HG03439 (cell line): ENCODE measurements around the gene NBEAL2.

ENCODE experiments used
- ATAC-seq: cut with Tn5 transposase; IDR thresholded peaks from one replicate; pipeline ENCODE4 v1.9.1; 2021; ENCODE audit warnings: mild to moderate bottlenecking, moderate library complexity; ENCODE audit not compliant: unreplicated experiment

NBEAL2 gene

DNA sequence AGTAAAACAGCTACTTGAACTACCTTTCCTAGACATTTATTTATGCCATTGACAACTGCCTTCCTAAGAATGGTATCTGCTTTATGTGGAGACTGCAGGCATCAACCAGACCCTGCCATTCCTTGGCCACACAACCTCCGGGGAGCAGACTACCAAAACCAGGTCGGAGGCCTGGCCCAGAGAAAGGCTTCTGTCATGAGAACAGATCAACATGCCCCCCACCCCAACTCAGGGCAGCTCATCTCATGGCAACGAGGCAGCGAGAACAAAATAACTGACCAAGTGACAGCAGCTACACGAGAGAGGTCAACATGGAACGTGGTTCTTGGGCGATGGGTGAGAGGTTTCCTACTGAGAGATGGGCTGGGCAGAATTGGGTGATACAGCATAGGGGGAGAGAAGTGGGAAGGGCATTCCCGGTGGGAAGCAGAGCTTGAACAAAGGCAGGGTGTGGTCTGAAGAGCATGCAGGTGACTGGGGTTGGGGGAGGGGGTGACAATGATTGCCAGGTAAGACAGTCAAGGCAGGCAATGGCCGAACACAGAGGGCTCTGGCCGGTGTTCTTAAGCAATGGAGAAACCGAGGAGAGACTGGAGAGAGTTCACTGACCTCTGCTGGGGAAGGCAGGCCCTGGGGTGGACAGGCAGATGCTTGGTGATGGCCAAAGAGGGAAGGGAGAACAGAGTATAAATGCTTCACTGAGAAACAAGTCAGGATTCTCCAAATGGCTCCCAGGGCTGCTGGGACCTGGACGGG is 36.8 kb upstream of the NBEAL2 start:
- ATAC-seq, result no peak

DNA sequence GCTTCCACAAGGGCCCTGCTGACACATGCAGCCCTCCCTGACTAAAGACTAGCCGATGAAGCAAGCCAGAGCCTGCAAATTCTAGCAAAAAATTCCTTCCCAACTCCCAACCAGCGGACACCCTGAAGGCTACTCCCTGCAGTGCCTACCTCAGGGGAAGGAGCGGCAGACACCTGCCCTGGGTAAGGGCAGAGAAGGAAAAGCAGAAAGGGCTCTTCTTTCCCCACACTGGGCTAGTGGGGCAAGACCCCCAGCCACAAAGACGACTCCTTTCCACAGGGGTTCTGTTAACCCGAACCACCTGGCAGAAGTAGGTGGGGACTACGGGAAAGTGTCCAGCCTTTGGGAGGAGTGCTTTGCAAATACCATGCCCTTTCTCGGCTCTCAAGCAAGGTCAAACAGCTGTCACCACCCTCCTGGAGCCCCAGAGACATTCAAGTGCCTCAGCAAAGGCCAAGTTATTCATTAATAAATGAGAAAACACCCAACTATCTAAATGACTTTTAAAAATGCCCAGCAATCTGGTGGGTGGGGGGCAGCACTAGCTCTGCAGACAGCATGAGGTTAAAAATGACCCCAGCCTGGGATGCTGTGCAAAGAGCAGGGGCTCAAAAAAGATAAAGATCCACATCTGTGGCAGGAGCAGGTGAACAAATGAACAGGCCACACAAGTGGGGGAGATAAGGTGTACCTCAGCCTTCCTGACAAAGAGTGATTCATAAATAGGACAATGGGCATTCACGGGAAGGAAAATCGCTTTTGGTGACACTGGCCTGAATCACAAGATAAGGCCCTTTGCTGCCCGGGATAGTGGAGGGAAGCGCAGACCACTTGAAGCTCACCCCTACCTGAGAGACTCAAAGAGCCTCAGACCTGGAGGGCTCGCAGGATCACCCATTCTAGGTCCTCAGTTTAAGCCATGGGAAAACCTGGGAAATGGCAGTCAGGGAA is 36.0 kb upstream of the NBEAL2 start:
- no peak for ATAC-seq

DNA sequence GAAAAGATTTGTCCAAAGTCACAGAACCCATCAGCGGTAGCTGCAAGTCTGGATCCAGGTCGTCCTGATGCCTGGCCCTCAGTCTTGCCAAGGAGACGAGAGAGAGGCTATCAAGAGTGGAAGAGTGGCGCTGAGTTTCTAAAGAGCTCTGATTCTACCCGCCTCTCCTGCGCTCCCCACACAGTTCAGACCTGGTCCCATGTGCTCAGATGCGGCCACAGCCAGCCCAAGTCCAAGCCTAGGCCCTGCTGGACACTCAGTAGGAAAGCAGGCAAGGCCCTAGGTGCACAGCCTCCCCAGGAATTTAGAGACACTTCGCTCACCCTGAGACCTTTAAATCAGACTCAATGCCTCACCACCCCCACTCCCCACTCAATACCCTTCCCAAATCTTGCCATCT is 35.3 kb upstream of the NBEAL2 start:
- ATAC-seq, result no peak

DNA sequence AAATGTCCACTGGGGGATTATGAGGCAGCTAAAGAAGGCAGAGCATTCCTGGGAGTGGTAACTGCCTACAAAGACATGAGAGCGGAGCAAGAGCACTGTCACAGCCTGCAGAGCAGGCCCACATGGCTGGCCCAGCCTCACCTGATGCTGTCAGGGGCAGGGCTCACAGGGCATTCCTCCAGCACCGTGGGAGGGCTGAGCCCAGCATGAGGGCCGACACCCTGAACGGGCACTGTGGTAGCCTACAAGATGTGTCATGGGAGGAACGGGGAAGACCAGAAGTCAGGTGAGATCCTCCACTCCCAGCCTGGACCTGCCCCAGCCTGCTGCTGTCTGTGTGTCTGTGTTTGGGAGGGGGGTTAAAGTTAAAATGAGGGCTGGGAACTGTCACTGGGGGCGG is 33.0 kb upstream of the NBEAL2 start:
- no peak for ATAC-seq

DNA sequence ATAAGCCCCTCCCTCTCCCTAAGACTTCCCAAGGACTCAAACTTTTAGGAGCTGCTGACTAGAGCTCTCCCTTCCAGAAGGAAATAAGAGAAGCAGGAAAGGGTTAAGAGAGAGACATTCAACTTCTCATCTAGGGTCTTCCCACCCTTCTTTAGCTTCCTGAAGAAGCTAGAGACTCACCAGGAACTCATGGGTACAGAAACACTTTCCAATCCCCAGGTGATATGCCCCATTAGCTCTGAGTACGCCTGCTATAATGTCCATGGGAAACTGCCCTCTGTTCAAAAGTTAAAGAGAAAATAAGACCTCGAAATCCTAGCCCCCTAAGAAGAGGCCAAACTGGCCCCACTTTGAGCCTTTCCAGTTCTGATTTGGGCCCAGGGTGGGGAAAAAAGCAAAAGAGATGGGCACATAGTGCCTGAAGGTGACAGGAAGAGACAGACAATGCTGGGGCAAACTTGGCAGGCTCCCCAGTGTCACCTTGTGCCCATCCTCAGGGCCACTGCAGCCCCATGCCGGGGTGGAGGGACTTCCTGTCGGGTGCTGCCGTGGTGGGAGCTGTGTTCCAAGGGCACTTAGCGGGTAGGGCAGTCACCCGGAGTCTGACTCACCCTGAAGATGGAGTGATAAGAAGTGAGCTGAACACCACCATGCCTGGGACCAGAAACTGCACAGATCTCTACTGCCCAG is 32.5 kb upstream of the NBEAL2 start:
- ATAC-seq, result no peak

DNA sequence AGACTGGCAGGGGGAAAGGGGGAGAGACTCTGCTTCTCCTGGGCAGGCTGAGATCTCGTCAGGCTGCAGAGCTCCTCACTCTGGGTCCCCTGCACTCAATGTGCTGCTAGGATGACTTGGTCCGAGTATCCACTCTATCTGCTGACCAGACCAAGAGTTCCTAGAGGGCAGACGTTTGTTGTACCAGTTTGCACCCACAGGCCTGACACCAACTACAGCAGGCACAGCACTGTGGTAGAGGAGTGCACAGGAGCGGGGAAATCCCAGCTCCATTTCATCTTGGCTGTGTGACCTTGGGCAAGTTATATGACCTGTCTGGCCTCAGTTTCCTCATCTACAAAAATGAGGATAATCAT is 31.9 kb upstream of the NBEAL2 start:
- ATAC-seq, result no peak

DNA sequence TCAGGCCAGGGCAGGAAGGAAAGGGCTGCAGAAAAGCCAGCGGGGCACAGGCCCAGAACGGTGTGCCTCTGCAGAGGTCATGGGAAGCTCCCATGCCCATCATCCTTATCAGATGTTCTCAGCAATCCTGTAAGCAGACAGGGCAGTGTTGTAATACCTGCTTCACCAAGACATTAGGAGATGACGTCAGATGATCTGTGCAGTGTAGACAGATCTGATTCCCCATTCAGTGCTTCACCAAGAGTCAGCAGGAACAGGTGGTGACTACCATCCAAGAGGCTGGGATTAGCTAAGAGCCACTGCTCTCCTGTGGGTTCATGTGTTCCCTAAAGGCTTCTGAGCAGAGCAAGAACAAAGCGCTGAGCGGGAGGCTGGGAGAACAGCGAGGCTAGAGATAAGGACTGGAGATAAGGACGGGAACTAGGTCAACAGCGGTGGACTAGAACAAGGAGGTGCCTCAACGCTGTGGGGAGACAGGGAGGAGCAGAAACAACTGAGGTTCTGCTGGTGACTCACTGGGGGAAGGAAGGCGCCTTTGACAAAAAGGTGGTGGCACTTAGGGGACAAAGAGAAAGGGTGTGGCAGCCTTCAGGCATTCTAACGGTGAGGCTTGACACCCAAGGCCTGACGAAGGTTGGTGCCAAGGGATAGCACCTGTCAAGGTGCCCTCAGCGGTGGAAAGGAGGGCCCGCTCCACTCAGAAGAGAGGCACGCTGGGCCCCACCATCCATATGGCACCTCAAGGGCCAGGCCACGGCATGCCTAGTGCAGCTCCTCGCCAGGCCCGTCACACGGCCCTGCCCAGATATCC is 31.3 kb upstream of the NBEAL2 start:
- no peak for ATAC-seq

DNA sequence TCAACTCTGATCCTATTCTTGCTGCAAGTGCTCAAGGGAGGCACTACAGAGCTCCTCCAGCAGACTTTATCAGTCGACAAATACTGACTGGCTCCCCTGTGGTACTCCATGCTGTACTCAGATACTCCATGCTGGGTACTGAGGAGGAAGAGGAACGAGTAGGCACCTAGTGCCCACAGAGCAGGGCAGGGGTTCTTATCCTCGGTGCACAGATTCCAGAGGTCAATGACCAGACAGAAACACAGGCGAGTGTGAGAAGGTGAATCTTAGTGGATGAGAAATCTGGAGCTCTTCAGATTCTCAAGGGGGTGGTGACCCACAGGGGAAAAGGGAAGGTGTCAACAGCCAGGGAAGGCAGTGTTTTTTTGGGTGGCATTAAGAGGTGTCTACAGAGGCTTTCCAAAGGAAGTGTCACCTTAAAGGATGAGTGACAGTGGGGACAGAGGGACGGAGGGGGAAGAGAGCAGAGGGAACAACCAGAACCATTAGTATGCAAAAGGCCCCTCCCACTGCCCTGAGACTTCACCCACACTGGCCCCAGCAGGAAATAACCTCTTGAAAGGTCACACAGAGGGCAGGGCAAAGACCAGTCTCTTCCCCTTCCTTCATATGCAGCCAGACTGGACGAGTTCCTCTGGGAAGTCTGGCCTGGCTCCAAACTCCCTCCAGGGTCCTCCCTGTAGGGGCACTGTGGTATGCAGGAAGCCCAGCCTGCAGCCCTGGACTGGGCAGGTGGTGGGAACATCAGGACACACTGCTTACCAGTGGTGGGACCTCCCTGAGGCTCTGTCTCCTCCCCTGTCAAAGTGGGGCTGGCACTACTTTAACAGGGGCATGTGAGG is 30.4 kb upstream of the NBEAL2 start:
- no peak for ATAC-seq

DNA sequence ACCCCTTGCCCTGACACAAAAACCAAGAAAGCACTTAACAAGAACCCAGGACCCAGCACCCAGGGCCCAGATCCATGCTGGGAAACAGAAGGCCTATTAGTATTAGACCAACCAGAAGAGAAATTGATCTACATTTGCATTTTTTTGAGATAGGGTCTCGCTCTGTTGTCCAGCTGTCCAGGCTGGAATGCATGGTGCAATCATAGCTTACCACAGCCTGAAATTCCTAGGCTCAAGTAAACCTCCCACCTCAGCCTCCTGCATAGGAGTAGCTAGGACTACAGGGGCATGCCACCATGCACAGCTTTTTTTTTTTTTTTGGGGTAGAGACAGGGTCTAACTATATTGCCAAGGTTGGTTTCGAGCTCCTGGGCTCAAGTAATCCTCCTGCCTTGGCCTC is 29.3 kb upstream of the NBEAL2 start:
- no peak for ATAC-seq

DNA sequence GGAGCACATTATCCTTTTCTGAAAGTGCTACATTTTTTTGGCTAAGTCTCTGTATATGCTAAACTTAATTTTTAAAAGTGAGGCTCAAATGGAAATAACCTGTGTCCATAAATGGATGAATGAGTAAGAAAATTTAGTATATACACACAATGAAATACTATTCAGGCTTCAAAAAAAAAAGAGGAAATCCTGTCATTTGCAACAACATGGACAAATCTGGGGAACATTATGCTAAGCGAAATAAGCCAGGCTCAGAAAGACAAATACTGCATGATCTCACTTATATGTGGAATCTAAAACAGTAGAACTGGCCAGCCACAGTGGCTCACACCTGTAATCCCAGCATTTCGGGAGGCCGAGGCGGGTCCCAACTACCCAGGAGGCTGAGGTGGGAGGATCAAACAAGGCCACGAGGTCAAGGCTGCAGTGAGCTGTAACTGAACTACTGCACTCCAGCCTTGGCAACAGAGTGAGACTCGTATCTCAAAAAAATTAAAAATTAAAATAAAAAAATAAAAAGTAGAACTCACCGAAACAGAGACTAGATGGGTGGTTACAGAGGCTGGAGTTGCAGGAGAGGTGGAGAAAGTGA is 28.7 kb upstream of the NBEAL2 start:
- ATAC-seq, result no peak

DNA sequence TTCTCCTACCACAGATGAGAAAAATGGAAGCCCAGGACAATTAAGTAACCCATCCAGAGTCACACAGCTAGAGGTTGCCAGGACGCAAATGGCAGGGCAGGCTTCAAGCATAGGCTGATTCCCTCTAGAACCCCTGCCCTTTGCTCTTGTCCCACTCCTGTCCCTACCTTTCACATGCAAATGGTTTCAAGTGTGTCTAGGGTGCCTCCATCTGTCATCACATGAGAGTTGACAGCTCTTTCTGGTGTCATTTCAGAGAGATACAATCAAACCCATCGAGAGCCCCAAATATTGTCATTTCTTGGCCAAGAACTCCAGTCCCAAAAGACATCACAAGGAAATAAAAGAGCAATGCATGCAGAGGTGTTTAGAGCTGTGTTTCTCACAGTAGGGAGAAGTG is 26.7 kb upstream of the NBEAL2 start:
- ATAC-seq, result no peak

DNA sequence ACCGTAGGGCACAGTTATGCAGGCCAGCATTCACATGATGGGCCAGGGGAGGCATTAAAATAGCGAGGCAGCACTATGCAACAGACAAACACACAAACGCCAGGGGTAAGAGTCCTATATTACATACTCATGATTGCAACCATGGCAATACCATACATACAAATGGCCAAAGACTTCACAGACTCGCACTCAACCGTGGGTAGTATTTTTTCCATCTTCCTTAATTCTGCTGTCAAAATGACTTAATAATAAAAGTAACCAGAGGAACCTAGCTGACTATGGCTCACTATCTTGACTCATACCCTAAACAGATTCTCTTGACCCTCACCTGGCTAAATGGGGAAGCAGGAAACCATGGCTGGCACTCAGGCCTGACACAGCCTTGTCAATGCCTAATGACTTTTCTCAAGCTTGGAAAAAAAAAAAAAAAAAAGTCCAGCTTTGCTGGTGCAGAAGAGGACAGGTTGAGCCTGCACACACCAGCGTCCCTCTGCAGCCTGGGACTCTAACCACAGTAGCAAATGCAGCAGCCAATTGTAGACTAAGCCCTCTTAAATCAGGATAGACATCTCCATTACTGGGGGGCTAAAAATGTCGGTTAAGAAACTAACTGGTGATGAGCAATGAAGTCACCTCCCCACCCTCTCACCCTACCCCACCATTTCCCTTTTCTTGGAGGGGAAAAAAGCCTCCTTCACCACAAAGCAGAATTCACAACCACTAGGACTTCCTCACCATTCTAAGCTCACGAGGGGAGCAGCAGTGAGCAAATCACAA is 26.0 kb upstream of the NBEAL2 start:
- no peak for ATAC-seq

DNA sequence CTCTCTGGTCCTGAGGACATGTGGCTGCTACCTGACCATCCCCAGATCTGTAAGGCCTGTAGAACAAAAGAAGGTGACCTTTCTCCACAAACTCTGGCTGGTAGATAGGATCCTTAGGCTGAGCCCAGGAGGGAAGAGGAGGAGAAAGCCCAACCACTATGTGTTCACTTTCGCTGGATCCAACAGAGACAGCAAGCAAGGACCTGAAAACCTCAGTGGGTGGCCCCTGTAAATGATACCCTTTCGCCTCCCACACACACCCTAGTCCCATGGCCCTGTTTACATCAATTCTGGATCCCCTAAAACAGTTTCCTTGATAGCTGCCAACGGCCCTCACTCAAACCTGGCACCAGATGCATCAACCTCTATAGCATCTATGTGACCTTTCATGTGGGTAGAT is 25.3 kb upstream of the NBEAL2 start:
- no peak for ATAC-seq

DNA sequence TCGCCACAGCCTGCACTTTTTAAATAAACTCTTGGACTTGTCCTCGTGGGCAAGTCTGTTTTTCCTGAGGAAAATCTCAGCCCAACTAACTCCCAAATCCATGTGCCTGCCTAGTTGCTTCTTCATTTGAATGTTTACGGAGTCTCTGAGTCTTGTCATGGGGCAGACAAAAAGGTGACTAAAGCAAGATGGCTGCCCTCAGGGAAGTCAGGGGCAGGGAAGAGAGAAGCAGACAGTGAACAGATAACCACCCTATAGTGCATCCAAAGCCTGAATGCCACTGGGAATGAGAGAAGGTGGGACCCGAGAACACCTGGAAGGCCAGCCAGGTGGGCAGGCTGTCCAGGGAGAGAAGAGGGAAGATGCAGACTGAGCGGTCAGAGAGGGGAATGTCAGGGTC is 24.3 kb upstream of the NBEAL2 start:
- ATAC-seq, result no peak

DNA sequence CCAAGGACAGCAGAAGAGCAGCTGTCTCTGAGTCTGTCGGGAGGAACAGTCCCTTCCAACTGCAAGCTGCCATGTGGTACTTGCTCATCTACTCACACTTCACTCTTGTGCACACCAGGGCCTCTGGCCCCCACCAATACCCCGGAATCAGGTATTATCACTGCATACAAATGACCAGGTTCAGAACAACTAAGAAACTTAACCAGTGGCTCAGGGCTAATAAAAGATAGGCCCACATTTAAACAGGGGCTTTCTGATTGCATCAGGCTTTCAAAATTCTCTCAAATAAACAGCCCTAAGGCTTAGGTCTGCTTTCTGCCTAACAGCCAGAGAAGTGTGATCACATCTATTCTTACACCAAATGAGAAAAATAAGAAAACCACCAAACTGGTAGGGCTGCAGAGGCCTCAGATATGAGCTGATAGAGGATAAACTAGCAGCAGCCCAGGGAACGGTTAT is 23.6 kb upstream of the NBEAL2 start:
- no peak for ATAC-seq

DNA sequence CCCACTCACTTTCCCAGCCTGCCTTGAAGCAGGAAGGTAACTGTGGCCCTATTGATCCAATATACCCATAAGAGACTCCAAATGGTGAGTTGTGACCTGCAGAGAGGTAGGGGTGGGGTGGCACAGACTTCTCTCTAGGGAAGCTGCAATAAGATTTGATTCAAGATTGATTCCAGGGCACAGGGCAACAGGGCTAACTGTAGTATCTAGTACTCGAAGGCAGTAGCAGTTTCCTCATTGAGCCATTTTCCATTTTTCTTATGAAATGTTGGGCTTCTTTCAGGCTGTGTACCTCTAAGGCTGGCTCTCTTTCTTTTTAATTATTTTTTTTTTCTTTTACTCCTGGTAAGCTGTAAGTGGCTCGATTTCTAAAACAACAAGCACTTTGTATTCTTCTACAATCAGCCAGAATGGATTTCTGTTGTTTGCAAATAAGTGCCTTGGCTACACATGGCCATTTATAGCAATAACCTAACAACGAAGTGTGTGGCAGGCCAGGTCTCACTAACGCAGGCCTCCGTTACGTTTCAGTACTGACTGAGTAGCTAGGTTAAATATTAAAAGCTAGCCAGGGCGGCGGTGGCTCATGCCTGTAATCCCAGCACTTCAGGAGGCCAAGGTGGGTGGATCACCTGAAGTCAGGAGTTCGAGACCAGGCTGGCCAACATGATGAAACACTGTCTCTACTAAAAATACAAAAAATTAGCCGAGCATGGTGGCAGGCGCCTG is 22.2 kb upstream of the NBEAL2 start:
- ATAC-seq, result no peak

DNA sequence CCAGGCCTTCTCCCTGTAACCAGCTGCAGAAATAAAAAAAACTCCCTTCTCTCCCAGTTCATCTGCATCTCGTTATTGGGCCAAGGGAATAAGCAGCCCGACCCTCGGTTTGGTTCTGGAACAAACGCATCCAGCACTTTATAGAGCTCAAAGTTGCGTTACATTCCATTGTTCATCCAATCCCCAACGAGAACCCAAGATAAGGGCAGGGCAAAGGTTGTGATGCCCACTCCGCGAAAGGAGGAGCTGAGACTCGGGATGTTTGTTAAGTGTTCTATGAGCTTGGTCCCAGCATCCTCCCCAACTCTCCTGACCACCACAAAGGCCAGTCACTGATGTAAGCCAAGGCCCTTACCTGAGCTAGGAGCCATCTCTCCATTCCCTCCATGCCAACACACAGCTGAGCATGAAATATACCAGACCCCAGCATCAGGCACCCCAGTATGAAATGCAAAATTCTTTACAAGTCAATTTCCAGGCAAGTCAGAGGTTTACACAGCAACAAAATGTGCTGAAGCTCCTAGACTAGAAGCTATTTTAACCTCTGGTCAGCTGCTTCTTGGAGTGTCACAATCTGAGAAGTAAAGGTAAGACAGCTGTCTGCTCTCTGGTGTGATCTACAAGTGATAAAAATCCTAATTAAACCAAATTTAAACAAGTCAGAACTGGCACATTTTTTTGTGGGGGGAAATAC is 20.9 kb upstream of the NBEAL2 start:
- ATAC-seq, result no peak

DNA sequence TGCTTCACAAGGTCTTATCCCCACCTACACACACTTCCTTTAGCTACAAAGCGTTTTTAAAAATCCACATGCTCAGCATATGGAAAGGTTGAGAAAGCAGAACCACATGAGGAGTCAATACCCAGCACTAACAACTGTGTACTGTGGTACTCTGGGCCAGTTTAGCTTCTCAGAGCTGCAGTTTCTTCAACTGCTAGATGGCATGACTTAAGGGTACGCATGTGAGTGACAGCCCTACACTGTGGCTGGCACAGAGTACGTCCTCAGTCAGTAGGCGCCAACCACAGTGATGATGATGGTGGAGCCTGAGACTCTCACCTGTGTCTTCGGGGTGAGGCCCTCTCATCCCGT is 20.3 kb upstream of the NBEAL2 start:
- no peak for ATAC-seq
